HG03108 (cell line): ENCODE results near the gene LILRB3.
"Not testable (repeated sequence)": the region's sequence is repeated elsewhere in the genome, so short reads cannot be mapped to it uniquely, and the experiment has no call there.

Experiments
- ATAC-seq: cut with Tn5 transposase; IDR thresholded peaks from one replicate; pipeline ENCODE4 v1.9.1; 2021; ENCODE audit warnings: moderate library complexity; ENCODE audit not compliant: unreplicated experiment

LILRB3 gene

DNA sequence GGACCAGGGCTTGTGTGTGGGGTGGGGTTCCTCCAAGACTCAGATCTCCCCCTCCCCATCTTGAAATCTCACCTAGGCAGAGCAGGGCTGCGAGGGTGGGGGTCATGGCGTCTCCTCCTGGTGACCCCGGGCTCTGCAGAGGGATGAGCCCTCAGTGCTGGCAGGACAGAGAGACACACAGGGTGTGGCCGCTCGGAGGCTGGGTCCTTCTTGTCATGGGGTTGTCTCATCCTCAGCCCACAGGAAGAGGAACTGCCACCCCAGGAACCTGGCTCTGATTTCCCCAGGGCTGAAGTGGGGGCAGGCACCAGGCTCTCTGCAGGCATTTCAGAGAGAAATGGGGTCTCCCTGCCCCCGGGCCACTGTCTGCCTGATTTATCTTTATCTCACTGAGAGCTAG lies 19.8 kb upstream of the LILRB3 start, which contains the start of gene LILRA6:
TSS of gene LILRA6 (minus strand) at position 145 of the 400 bp plus-strand sequence.
- ATAC-seq, result not testable (repeated sequence)

DNA sequence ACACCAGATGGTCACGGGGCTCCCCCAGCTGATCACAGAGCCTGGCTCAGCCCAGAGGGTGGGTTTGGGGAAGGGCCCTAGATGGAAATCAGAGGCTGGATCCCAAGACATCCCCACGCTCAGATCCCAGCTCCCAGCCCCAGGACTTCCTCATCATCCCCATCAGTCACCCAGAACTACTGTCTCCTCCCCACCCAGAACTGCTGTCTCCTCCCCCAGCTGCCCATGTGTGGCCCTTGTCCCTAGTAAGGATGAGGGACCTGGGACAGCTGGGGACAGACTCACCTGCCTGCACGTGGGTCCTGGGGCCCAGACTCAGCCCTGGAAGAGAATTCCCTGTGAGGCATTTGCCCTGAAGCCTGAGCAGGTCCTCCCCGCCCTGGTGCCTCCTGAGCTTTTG lies 19.4 kb upstream of the LILRB3 start:
- ATAC-seq, result not testable (repeated sequence)

DNA sequence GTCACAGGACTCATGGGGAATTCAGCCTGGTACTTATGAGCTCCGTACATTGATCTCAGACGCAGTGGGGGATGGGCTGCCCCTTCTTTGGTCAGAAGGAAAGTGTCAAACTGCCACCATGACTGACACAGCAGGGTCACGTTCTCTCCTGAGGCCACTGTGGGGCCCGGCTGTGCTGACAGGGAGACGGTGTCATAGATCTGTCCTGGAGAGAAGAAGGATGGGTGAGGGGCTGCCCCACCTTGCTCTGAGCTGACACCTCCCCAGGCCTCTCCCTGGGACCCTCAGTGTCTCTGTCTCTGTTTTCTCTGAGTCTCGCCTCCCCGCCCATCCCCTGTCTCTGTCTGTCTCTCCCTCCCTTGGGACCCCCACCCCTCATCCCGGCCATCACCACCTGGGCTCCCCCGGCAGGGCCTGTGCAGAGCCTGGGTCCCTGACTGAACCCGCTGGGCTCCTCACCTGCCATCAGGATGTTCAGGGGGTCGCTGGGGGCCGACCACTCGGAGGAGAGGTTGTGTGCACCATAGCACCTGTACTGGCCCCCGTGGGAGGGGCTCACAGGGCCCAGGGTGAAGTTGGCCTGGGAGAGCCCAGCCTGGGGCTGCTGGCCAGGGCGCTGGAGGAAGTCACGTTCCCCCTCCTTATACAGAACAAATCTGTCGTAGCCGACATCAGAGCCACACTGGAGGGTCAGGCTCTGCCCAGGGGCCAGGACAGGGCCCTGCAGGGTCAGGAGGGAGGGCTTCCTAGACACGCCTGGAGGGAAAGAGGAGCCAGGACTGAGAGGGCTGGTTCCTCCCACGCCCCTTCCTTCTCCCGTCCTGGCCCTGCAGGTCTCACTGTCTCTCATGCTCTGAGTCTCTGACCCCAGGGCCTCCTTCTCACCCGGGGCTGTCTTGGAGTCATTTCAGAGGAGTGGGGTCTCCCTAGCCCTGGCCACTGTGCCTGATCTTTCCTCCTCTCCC lies 17.8 kb upstream of the LILRB3 start:
- not testable (repeated sequence) for ATAC-seq

DNA sequence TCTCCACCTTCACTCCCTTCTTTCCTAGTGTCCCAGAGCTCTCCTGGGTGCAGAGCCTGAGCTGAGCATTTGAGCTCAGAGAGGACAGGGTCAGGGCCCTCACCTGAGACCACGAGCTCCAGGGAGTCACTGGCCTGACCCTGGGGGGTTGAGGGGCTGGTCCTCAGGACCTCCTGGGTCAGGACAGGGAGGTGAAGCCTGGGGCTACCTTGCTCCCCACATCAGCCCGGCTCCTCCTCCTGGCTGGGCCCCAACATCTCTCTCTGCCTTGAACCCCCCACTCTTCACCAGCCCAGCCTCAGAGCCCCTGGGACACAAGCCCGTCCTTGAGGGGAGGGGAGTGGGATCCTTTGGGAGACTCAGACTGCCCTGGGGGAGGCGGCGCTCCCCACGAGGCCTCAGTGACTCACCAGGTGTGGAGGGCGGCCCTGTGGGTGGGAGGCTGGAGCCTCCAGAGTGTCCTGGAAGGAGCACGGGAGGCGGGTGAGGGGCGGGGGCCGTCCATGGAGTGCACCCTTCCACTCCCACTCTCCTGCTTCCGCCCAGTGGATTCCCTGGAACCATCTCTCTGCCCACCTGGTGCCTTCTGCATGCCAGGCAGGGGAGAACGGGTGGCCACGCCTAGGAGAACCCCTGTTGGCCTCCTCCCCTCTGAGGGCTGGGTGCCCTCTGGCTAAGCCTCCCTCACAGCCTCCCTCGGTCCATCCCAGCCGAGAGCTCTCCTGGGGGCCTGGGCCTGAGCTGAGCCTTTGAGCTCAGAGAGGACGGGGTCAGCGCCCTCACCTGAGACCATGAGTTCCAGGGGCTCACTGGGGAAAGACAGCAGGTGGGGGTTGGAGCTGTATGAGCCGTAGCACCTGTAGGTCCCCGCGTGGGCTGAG lies 16.9 kb upstream of the LILRB3 start:
- ATAC-seq, result not testable (repeated sequence)

DNA sequence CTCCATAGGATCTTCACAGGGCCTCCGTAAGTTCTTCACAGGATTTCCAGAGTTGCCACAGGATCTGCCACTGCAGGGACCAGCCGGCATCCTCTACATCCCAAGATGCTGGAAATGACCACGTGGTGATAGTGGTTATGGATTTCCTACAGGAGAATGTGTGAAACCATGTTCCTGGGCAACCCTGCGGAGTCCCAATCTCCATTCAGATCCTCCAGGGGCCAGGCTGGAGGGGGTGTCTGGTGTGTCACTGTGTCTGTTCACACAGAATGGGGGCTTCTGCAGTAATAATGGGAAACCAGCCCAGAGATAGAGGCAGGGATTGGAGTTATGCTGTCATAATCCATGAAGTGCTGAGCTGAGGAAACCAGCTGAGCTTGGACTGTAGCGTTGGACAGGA lies 11.1 kb upstream of the LILRB3 start:
- ATAC-seq, result no peak

DNA sequence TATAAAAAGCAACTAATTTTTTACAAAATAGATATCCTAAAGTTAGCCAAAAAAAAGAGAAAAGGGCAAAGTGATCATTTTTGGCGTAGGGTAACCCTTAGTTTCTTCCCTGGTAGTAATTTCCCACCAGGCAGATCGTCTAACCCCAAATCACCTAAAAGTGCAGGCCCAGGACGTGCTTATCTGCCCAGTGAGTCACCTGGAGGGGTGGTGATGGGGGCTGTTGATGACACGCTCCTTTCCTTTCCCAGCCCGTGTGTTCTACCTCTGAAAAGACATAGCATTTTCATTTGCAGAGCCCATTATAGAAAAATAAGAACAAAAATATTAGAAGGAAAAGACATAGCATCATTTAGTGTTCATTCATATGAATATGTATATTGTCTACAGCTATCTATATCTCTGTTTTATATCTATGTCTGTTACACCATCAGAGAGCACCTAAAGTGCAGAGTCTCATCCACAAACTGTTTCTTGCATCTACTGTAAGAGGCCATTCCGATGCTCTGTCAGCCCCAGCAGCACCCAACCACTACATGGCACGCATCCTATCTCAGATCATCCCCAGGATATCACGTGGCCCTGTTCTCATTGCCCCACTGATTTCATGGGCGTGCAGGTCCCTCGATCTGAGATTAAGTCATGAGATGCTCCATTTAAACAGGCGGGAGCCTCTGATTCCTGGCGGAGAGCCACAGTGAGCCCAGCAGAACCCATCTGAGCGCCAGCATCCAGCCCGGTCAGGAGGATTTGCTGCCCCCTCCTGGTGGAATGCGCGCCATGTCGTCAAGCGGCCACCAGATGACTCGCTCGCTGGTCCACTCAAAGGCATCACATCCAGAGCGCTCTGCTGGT lies 8.5 kb upstream of the LILRB3 start:
- no peak for ATAC-seq

DNA sequence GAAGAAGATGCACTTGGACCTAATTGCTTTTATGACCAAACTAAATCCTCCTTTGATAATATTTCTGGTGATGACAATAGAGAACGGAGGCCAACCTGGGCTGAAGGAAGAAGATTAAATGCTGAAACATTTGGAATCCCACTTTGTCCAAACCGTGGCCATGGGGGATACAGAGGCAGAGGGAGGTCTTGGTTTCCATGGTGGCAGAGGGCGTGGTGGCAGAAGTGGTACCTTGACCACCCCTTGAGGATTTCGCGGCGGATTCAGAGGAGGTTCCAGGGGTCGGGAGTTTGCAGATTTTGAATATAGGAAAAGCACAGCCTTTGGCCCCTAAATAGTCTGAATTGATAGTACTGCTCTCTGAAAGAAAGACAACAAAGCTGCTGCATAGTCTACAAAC lies 7.2 kb upstream of the LILRB3 start:
- ATAC-seq, result no peak

DNA sequence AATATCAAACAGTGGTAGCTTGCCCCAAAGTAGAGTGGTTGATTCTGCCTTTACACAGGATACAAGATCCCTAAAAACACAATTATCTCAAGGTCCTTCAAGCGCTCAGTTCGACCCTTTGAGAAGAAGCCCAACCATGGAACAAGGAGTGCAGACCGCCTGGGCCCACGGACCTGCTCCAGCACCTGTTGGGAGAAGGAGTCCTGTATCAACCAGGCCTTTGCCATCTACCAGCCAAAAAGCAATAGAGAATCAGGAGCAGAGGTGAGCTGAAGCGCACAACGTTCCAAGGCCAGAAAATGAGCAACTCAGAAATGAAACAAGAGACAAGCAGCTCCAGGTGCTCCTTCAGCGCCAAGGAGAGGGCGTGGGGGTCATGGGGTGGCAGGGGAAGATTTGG lies 6.3 kb upstream of the LILRB3 start:
- no peak for ATAC-seq

DNA sequence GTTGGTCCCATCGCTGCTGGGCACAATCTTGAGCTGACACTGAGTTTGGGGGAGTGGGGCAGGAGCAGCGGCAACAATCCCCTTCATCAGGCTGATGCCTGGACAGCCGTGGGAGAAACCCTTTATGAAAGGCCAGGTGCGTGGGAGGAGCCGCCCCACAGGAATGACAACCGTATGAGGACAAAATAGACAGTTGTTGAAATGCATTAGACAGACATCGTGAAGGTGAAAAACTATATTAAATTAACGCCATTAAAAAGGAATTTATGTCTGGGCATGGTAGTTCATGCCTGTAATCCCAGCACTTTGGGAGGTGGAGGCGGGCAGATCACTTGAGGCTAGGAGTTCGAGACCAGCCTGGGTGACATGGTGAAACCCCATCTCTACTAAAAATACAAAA lies 1.8 kb upstream of the LILRB3 start:
- ATAC-seq, result not testable (repeated sequence)

DNA sequence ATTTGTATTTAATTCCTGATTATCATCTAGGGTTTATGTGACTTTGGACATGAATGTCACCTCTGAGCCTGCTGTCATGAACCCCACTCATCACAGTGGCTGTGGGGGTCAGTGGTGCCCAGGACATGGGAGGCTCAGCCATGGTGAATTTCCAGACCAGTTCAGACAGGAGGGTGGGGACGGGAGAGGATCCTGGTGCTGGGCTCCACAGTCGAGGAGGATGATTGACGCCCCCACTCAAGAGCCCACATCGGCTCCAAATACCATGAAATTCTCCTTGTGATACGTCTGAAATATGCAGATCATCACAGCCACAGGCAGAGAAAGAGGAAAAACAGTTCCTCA lies 1.1 kb upstream of the LILRB3 start:
- ATAC-seq, result not testable (repeated sequence)

DNA sequence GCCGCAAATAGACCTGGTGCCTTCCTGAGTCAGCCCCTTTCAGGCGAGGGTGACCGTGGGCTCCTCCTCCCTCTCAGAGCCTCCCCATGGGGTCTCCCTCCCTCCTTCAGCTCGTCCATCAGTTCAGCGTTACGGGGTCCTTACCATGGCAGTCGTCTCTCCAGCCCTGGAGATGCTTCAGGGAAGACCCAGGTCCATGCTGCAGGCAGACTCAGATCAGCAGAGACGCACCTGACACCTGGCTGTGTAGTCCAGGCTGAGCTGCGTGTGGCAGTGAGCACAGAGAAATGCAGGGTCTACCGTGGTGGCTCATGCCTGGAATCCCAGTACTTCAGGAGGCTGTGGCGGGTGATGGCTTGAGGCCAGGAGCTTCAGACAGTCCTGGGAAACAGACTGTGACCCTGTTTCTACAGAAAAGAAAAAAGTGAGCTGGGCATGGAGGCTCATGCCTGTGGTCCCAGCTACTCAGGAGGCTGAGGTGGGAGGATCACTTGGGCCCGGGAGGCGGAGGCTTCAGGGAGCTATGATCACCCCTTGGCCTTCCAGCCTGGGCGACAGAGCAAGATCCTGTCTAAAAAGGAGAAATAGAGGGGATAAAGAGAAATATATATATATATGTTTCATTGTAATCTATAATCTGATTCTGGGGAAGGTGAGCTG lies 600 bp upstream of the LILRB3 start:
- not testable (repeated sequence) for ATAC-seq

DNA sequence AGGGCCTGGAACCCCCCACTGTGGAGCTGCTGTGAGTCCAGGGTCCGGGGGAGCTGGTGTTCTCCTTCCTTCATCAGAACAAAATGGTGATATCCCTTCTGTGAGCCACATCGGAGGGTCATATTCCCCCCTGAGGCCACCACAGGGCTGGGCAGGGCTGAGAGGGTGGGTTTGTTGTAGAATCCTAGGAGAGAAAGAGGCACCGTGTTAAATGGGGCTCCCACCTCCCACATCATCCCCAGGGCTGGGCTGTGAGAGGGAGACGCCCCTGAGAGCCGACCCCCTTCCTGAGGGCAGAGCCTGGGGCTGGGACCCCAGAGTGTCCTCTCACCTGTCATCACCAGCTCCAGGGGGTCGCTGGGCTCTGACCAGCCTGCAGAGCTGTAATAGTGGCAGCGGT lies 860 bp downstream of the LILRB3 start:
- ATAC-seq, result not testable (repeated sequence)

DNA sequence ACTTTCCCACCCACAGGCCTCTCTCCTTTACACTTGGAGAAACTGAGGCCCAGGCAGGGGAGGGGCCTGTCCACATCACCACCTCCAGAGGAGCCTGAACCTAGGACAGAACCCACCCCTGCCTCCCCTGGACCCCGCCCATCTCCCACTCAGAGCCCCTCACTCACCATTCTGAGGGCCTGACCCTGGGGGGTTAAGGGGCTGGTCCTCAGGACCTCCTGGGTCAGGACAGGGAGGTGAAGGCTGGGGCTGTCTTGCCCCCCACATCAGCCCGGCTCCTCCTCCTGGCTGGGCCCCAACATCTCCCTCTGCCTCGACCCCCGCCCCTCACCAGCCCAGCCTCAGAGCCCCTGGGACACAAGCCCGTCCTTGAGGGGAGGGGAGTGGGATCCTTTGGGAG lies 3.1 kb downstream of the LILRB3 start:
- not testable (repeated sequence) for ATAC-seq

DNA sequence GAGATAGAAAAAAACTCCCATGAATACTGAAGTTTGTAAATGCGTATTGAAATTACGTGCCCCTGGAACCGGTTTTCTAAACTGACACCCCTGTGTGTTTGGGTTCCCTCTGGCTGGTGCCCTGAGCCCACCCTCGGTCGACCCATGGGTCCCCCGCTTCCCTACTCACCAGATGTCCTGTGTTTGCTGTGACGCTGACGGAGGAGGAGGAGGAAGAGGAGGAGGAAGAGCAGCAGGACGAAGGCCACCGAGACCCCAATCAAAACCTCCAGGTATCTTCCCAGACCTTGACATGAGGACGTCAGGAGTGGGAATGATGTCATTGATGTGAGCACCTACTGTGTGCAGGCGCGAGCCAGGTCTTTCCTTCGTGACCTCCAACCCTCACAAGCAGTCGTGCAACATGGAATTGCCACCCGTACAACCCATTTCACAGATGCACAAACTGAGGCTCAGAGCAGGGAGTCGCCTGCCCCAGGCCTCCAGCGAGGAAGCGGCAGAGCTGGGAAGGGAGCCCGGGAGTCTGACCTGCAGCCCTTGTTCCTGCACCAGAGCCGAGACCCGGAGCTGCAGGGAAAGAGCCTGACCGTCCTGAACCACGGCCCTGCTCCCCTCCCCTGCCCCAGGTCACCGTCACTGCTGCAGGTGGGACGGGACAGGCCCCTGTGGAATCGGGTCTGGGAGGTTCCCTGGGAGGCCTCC lies 3.7 kb downstream of the LILRB3 start:
- ATAC-seq, result no peak

DNA sequence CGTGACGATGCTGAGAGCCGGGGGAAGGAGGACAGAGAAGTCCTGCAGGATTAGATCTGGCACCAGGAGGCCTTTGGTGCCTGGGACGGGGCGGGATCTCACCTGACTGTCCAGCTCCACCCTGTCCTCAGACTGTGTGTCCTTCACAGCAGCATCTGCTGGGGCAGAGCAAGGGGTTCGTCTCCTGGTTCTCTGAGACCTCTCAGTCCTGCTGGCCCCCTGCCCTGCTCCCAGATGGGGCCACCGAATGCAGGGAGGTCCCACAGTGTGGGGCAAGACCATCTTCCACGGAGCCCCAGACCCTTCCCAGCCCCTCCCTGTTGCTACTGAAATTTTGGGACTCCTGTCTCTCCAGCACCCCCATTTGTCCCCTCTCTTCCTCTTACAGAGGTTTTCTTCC lies 4.5 kb downstream of the LILRB3 start:
- no peak for ATAC-seq

DNA sequence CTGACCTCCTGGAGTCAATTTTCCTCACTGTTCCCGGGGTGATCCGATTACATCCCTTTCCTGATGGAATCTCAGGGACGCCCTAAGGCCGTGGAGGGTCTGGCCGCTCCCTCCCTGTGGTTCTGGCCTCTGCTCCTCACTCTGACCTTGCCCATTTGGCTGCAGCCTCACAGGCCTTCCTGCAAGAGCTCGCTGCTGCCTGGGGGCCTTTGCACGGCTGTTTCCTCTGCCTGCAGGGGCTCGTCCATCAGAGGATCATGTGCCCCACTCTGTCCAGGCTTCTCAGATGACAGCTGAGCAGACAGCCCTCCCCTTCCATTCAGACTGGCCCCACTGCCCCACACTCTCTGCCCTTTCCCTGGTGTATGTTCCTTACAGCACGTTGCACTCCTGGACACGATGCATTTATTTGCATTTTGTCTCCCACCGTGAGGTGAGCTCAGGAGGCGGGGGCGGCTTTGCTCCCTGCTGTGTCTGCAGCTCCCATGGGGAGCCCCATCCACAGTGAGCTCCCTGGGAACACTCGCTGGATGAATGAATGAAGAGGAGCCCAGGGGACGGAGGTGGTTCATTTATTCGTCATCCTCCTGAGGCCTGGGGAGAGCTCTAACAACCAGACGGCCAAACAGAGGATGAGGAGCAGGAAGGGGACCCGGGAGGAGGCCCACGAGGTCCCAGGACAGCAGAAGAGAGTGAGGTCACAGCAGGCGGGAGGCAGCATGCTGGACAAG lies 5.1 kb downstream of the LILRB3 start:
- ATAC-seq, result not testable (repeated sequence)

DNA sequence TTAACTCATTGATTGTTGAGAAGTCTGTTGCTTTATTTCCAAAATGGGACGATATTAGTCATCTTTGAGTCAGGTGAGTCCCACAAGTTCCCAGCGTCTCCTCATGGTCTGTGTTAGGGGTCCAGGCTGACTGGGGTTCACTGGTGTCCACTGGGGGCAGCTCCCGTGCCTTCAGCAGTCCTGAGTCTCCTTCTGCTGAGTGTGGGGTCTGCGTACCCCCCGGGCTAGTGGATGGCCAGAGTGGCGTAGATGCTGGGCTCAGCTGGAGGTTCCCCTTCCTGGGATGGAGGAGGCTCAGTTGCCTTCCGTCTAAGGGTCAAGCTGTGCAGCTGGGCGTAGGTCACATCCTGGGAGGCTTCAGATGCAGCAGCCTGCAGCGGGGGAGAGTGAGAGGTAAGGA lies 5.9 kb downstream of the LILRB3 start:
- no peak for ATAC-seq

DNA sequence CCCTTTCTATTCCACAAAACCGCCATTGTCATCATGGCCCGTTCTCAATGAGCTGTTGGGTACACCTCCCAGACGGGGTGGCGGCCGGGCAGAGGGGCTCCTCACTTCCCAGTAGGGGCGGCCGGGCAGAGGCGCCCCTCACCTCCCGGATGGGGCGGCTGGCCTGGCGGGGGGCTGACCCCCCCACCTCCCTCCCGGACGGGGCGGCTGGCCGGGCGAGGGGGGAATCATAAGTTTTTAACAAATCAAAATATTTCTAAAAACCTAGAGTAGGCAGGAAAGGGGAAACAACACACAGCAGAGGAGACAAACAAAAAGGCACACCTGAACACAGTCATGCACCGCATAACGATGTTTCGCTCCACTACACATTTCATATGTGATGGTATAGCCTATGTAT lies 8.1 kb downstream of the LILRB3 start:
- not testable (repeated sequence) for ATAC-seq

DNA sequence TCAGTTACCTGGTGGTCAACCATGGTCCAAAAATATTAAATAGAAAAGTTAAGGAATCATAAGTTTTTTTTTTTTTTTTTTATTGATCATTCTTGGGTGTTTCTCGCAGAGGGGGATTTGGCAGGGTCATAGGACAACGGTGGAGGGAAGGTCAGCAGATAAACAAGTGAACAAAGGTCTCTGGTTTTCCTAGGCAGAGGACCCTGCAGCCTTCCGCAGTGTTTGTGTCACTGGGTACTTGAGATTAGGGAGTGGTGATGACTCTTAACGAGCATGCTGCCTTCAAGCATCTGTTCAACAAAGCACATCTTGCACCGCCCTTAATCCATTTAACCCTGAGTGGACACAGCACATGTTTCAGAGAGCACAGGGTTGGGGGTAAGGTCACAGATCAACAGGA lies 8.6 kb downstream of the LILRB3 start:
- ATAC-seq, result not testable (repeated sequence)
